ENCODE measurements around the gene ZDHHC14. TPM values are rescaled to one million over a fixed set of nuclear protein-coding genes. Genes with fewer than 3 reads are reported as not detected.

ZDHHC14 gene
- polyA plus RNA-seq, 1 donor (not counting 4 experiments of a cell fraction or from before 2014, with no cell fraction given) = 6.4 TPM

DNA sequence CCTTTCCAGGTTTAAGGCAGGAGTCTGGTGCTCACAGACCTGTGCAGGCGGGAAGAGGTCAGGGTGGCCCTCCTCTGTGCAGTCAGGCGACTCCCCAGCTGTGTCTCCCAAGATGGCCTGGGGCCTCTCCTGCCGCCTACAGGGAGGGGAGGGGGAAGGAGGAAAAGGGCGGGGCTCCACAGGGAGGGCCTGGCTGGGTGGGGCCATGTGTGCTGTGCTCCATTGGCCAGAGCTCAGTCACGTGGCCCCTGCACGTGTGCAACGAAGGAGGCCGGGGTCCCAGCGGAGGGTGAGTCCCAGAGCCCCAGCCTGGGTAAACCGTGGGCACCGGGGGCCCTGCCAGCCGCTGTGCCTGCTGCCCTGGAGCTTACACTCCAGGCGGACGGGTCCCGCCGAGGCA lies 211.6 kb downstream of the ZDHHC14 start:
- dilution Hi-C loops (cut with MboI; ENCODE audit: extremely low pct_ligation_motif_present, low sequenced_read_pairs) = no loop called here
- H3K4me3 ChIP-seq (ENCODE audit: control insufficient read depth in 2 of 3, extremely low read depth in 1 of 3, insufficient read depth in 2 of 3, low read depth in 1 of 3, low read length in 3 of 3) = no peak overlapping the region
- no peaks in the 10 kb centered on the region for H3K4me1 ChIP-seq (ENCODE audit: control insufficient read depth, extremely low read depth, insufficient read depth, low read length)
- DNase-seq (ENCODE audit: low read depth, low spot score) (no peak), FAIRE-seq (no peak)
- no peaks in the 10 kb centered on the region for H3K9me1 ChIP-seq (ENCODE audit: control insufficient read depth, extremely low read depth, insufficient read depth, low read length)
- no peaks in the 10 kb centered on the region for H3K79me2 ChIP-seq (ENCODE audit: control insufficient read depth, insufficient read depth, low read length)
- H4K20me1 ChIP-seq (ENCODE audit: control insufficient read depth, extremely low read depth, insufficient read depth, low read length) = no peaks in the 10 kb centered on the region
- no peaks in the 10 kb centered on the region for H3K27me3 ChIP-seq (ENCODE audit: control insufficient read depth, extremely low read depth, insufficient read depth, low read length)
- no peak overlapping the region for H3K4me2 ChIP-seq (ENCODE audit: control insufficient read depth, extremely low read depth, insufficient read depth, low read depth, low read length)
- no peak overlapping the region for H2AFZ ChIP-seq (ENCODE audit: control insufficient read depth, low read length)
- no peak overlapping the region for H3K9ac ChIP-seq (ENCODE audit: control insufficient read depth, extremely low read depth, insufficient read depth, low read length)
- no peak for TF ChIP-seq EZH2 (IDR thresholded peaks at IDR 0.05; ENCODE audit: low read length)
- H3K9me3 ChIP-seq (ENCODE audit: control insufficient read depth, low read depth, low read length) = no peaks in the 10 kb centered on the region
- H3K36me3 ChIP-seq (ENCODE audit: control insufficient read depth in 2 of 2, extremely low read depth in 1 of 2, insufficient read depth in 2 of 2, low read length in 2 of 2) = peaks cover 0 to 1% of the 10 kb centered on the region in 2 experiments
- H3K27ac ChIP-seq (ENCODE audit: control insufficient read depth, insufficient read depth, low read length) = no peak overlapping the region

DNA sequence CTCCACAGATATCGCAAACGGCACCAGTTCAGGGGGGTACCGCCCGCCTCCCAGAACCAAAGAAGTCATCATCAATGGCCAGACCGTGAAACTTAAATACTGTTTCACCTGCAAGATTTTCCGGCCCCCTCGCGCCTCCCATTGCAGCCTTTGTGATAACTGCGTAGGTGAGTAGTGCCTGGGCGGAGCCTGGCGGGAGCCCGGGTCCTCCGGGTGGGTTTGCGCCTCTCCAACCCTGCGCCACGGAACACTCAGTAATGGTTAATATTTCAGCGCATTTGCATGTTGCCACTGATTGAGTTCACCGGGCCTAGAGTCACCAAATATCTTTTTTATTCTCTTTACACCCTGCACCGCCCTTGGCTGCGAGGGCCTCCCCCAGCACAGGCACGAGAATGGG lies 212.0 kb downstream of the ZDHHC14 start:
- FAIRE-seq (no peak), DNase-seq (ENCODE audit: low read depth, low spot score) (no peak)
- Histone ChIP-seq H3K27me3 (ENCODE audit: control insufficient read depth, extremely low read depth, insufficient read depth, low read length) (no peaks in the 10 kb centered on the region), H3K9me1 (ENCODE audit: control insufficient read depth, extremely low read depth, insufficient read depth, low read length) (no peaks in the 10 kb centered on the region), H3K9me3 (ENCODE audit: control insufficient read depth, low read depth, low read length) (no peaks in the 10 kb centered on the region), H3K4me2 (ENCODE audit: control insufficient read depth, extremely low read depth, insufficient read depth, low read depth, low read length) (no peak overlapping the region), H3K36me3 (ENCODE audit: control insufficient read depth in 2 of 2, extremely low read depth in 1 of 2, insufficient read depth in 2 of 2, low read length in 2 of 2) (peaks cover 0 to 1% of the 10 kb centered on the region in 2 experiments), H2AFZ (ENCODE audit: control insufficient read depth, low read length) (no peak overlapping the region), H3K9ac (ENCODE audit: control insufficient read depth, extremely low read depth, insufficient read depth, low read length) (no peak overlapping the region), H3K4me3 (ENCODE audit: control insufficient read depth in 2 of 3, extremely low read depth in 1 of 3, insufficient read depth in 2 of 3, low read depth in 1 of 3, low read length in 3 of 3) (no peak overlapping the region), H3K27ac (ENCODE audit: control insufficient read depth, insufficient read depth, low read length) (no peak overlapping the region), H3K4me1 (ENCODE audit: control insufficient read depth, extremely low read depth, insufficient read depth, low read length) (no peaks in the 10 kb centered on the region), H3K79me2 (ENCODE audit: control insufficient read depth, insufficient read depth, low read length) (no peaks in the 10 kb centered on the region), H4K20me1 (ENCODE audit: control insufficient read depth, extremely low read depth, insufficient read depth, low read length) (no peaks in the 10 kb centered on the region)
- dilution Hi-C loops (cut with MboI; ENCODE audit: extremely low pct_ligation_motif_present, low sequenced_read_pairs) = no loop called here
- TF ChIP-seq, protein P1, sequence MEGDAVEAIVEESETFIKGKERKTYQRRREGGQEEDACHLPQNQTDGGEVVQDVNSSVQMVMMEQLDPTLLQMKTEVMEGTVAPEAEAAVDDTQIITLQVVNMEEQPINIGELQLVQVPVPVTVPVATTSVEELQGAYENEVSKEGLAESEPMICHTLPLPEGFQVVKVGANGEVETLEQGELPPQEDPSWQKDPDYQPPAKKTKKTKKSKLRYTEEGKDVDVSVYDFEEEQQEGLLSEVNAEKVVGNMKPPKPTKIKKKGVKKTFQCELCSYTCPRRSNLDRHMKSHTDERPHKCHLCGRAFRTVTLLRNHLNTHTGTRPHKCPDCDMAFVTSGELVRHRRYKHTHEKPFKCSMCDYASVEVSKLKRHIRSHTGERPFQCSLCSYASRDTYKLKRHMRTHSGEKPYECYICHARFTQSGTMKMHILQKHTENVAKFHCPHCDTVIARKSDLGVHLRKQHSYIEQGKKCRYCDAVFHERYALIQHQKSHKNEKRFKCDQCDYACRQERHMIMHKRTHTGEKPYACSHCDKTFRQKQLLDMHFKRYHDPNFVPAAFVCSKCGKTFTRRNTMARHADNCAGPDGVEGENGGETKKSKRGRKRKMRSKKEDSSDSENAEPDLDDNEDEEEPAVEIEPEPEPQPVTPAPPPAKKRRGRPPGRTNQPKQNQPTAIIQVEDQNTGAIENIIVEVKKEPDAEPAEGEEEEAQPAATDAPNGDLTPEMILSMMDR (optimal IDR thresholded peaks at IDR 0.05 in 1 of 3, IDR thresholded peaks at IDR 0.05 in 1 of 3, conservative IDR thresholded peaks at IDR 0.05 in 1 of 3; ENCODE audit: extremely low read depth in 1 of 3, insufficient read depth in 2 of 3, low read length in 3 of 3) = no peak
- TF ChIP-seq EZH2 (IDR thresholded peaks at IDR 0.05; ENCODE audit: low read length) = no peak

DNA sequence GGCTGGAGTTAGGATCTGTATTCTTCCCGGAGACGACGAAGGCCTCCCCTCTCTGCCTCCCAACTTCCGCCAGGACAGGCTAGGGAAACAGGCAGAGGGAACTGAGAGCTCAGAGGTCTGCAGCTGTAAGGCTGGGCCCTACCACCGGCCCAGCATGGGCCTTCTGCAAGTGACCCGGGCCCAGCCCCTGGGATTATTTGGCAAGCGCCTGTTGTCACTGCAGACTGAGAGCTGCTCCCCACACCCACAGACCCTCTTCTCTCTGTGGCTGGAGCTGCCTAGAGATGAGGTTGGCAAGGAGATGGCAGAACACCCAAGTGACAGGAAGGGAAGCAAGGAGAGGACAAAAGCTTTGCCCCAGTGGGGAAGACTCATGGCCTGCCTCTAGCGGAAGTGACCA lies 212.6 kb downstream of the ZDHHC14 start:
- dilution Hi-C loops (cut with MboI; ENCODE audit: extremely low pct_ligation_motif_present, low sequenced_read_pairs) = no loop called here

More for the DNA sequence above, 212.6 kb downstream of the ZDHHC14 start:
- no peaks in the 10 kb centered on the region for H3K9me1 ChIP-seq (ENCODE audit: control insufficient read depth, extremely low read depth, insufficient read depth, low read length)
- H3K36me3 ChIP-seq (ENCODE audit: control insufficient read depth in 2 of 2, extremely low read depth in 1 of 2, insufficient read depth in 2 of 2, low read length in 2 of 2) = peaks cover 0 to 1% of the 10 kb centered on the region in 2 experiments
- H3K79me2 ChIP-seq (ENCODE audit: control insufficient read depth, insufficient read depth, low read length) = no peaks in the 10 kb centered on the region
- H3K9me3 ChIP-seq (ENCODE audit: control insufficient read depth, low read depth, low read length) = no peaks in the 10 kb centered on the region
- H3K4me2 ChIP-seq (ENCODE audit: control insufficient read depth, extremely low read depth, insufficient read depth, low read depth, low read length) = no peak overlapping the region
- H3K9ac ChIP-seq (ENCODE audit: control insufficient read depth, extremely low read depth, insufficient read depth, low read length) = no peak overlapping the region
- no peaks in the 10 kb centered on the region for H3K4me1 ChIP-seq (ENCODE audit: control insufficient read depth, extremely low read depth, insufficient read depth, low read length)
- no peak overlapping the region for H3K4me3 ChIP-seq (ENCODE audit: control insufficient read depth in 2 of 3, extremely low read depth in 1 of 3, insufficient read depth in 2 of 3, low read depth in 1 of 3, low read length in 3 of 3)
- no peak overlapping the region for H2AFZ ChIP-seq (ENCODE audit: control insufficient read depth, low read length)
- no peaks in the 10 kb centered on the region for H3K27me3 ChIP-seq (ENCODE audit: control insufficient read depth, extremely low read depth, insufficient read depth, low read length)
- FAIRE-seq (no peak), DNase-seq (ENCODE audit: low read depth, low spot score) (no peak)
- no peak overlapping the region for H3K27ac ChIP-seq (ENCODE audit: control insufficient read depth, insufficient read depth, low read length)
- no peaks in the 10 kb centered on the region for H4K20me1 ChIP-seq (ENCODE audit: control insufficient read depth, extremely low read depth, insufficient read depth, low read length)
- TF ChIP-seq, protein P1 (optimal IDR thresholded peaks at IDR 0.05 in 1 of 3, IDR thresholded peaks at IDR 0.05 in 1 of 3, conservative IDR thresholded peaks at IDR 0.05 in 1 of 3; ENCODE audit: extremely low read depth in 1 of 3, insufficient read depth in 2 of 3, low read length in 3 of 3) = no peak
- TF ChIP-seq EZH2 (IDR thresholded peaks at IDR 0.05; ENCODE audit: low read length) = no peak
